Ishikawa (cell line): ENCODE results near the gene ZNF524.

Source experiments
- CEBPB ChIP-seq: IDR thresholded peaks from 2 replicates; pipeline ENCODE4 v1.6.1; 2012
- EP300 ChIP-seq: IDR thresholded peaks from 2 replicates; pipeline ENCODE4 v1.6.1; 2012; ENCODE audit warnings: borderline replicate concordance
- NFIC ChIP-seq: IDR thresholded peaks from 2 replicates; pipeline ENCODE4 v1.6.1; 2012
- YY1 ChIP-seq: IDR thresholded peaks from 2 replicates; pipeline ENCODE4 v1.6.1; 2012; ENCODE audit warnings: low read depth
- TF ChIP-seq, protein P1 (sequence below): IDR thresholded peaks from 2 replicates; pipeline ENCODE4 v1.6.1; 2012; ENCODE audit warnings: low read depth, mild to moderate bottlenecking

DNA sequence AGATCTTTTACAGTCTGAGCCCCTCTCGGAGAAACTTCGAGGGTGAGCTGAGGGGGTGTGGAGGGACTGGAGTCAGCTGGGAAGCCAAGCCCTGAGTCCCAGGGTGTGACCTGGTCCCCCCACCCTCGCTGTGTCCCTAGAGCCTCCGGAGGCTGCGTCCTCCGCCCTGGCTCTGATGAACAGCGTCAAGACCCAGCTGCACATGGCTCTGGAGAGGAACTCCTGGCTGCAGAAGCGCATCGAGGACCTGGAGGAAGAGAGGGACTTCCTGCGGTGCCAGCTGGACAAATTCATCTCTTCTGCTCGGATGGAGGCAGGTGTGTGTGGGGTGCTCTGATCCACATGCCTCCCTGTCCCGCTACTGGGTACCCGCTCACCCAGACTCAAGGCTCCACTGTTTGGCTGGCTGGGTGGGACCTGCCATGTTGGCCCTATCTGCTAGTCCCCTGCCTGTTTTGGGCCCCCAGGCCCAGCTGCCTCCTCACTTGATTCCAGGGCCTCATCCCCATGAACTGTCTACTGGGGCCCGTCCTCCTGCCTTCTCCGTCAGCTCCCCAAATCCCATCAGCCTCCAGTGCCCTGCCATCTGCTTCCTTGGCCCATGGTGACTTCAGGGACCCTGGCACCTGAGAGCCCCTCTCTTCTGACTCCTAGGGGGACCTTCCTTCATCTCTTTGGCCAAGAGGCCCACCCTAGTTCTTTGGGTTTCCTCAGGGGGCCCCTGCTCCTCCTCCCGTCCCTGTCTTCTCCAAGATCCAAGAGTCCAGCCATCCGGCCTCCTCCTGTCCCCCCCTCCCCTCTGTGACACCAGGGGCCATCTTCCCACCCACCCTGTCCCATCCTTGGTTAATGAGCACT, 49.4 kb downstream of the ZNF524 start:
- TF ChIP-seq CEBPB (no peak), NFIC (no peak), EP300 (no peak), YY1 (no peak)
- TF ChIP-seq, protein P1, sequence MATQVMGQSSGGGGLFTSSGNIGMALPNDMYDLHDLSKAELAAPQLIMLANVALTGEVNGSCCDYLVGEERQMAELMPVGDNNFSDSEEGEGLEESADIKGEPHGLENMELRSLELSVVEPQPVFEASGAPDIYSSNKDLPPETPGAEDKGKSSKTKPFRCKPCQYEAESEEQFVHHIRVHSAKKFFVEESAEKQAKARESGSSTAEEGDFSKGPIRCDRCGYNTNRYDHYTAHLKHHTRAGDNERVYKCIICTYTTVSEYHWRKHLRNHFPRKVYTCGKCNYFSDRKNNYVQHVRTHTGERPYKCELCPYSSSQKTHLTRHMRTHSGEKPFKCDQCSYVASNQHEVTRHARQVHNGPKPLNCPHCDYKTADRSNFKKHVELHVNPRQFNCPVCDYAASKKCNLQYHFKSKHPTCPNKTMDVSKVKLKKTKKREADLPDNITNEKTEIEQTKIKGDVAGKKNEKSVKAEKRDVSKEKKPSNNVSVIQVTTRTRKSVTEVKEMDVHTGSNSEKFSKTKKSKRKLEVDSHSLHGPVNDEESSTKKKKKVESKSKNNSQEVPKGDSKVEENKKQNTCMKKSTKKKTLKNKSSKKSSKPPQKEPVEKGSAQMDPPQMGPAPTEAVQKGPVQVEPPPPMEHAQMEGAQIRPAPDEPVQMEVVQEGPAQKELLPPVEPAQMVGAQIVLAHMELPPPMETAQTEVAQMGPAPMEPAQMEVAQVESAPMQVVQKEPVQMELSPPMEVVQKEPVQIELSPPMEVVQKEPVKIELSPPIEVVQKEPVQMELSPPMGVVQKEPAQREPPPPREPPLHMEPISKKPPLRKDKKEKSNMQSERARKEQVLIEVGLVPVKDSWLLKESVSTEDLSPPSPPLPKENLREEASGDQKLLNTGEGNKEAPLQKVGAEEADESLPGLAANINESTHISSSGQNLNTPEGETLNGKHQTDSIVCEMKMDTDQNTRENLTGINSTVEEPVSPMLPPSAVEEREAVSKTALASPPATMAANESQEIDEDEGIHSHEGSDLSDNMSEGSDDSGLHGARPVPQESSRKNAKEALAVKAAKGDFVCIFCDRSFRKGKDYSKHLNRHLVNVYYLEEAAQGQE: no peak
